RWPE1 (cell line): ENCODE results near the gene C2orf76.

ENCODE experiments used
- CTCF ChIA-PET: fragments of 350-600 bp; sonication (Branson Sonifier 250); formaldehyde crosslinking; extraction: SDS; loops from one replicate; lab custom pipeline; 2021; lab: Yijun Ruan, JAX
- POLR2A ChIA-PET: fragments of 400-600 bp; formaldehyde crosslinking; extraction: SDS; loops from one replicate; lab custom pipeline; 2020; ENCODE audit warnings: antibody characterized with exemption; ENCODE audit not compliant: low non-redundant PET; lab: Yijun Ruan, JAX
- DNase-seq: peaks from one replicate; pipeline ENCODE4 v3.0.0; 2012; ENCODE audit warnings: low spot score
- H3K27ac ChIP-seq: fragments of 450-650 bp; 2 replicates; pipeline ENCODE4 v1.5.1; 2017
- CTCF ChIP-seq: fragments of 450-650 bp; conservative IDR thresholded peaks from 2 replicates; pipeline ENCODE4 v1.5.1; 2017; ENCODE audit warnings: low read depth, mild to moderate bottlenecking

C2orf76 gene

GRCh38 chr2:119369845-119370244, 3.2 kb upstream of the C2orf76 start:
- no peak overlapping the region for H3K27ac ChIP-seq
- TF ChIP-seq CTCF: no peak
- POLR2A ChIA-PET: interaction anchor here (0.6 kb wide), 1 partner anchor 30 kb away, joined by 3 read pairs; no protein-coding TSS in a partner anchor
- CTCF ChIA-PET: no interaction called here
- no peak for DNase-seq

GRCh38 chr2:119367472-119368099, 952 bp upstream of the C2orf76 start:
- POLR2A ChIA-PET: no interaction called here
- TF ChIP-seq CTCF: no peak

GRCh38 chr2:119366161-119366648, 429 bp downstream of the C2orf76 start:
- DNase-seq: no peak
- POLR2A ChIA-PET: interaction anchor here (1.0 kb wide), 1 partner anchor 15 kb away, joined by 3 read pairs; no protein-coding TSS in a partner anchor
- no peak for TF ChIP-seq CTCF
- H3K27ac ChIP-seq: peak overlapping the region; percentile 82
- CTCF ChIA-PET: interaction anchor here (1.0 kb wide), 1 partner anchor 22 kb away, joined by 3 read pairs; no protein-coding TSS in a partner anchor

More at GRCh38 chr2:119367472-119368099, 952 bp upstream of the C2orf76 start:
- CTCF ChIA-PET: no interaction called here
- peak overlapping the region; percentile 82 for H3K27ac ChIP-seq
- DNase-seq: peak; percentile 62

- no peak for TF ChIP-seq CTCF
- H3K27ac ChIP-seq: no peak overlapping the region
- POLR2A ChIA-PET: no interaction called here
- CTCF ChIA-PET: interaction anchor here (1.0 kb wide), 1 partner anchor 21 kb away, joined by 3 read pairs; no protein-coding TSS in a partner anchor
- DNase-seq: no peak
Observed at GRCh38 chr2:119365436-119365835, 1.2 kb downstream of the C2orf76 start.

GRCh38 chr2:119364798-119365197, 1.8 kb downstream of the C2orf76 start:
- H3K27ac ChIP-seq: no peak overlapping the region
- no peak for TF ChIP-seq CTCF
- no peak for DNase-seq
- CTCF ChIA-PET: no interaction called here
- POLR2A ChIA-PET: no interaction called here

GRCh38 chr2:119360423-119360966, 6.1 kb downstream of the C2orf76 start:
- H3K27ac ChIP-seq: no peak overlapping the region
- no peak for DNase-seq
- ChIA-PET CTCF (no interaction called here), POLR2A (no interaction called here)
- no peak for TF ChIP-seq CTCF
